GM12874 (cell line): Measurements from ENCODE around the gene IRF2.

Experiments
- TF ChIP-seq, protein P1 (sequence below): IDR thresholded peaks from 2 replicates; pipeline ENCODE4 v1.5.1; 2011; ENCODE audit warnings: low read depth, mild to moderate bottlenecking, control low read depth, low read length, moderate library complexity; ENCODE audit not compliant: insufficient read depth

Gene IRF2

DNA sequence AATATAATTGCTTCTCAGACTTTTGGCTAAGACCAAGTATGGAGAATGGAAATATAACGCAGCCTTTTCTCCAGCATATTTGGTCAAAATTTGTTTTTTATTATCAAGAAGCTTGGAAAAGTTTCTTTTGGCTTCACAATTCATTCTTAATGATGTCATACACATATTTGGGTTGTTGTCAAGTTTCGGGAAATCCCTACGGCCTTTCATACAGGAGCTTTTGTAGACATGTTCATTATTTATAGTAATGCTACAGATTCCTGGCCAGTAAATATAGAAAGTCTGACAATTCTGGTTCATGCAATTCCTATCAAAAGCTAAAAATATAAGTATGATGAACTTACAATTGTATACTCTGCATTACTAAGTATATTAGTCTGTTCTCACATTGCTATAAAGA is 112.9 kb downstream of the IRF2 start:
- TF ChIP-seq, protein P1, sequence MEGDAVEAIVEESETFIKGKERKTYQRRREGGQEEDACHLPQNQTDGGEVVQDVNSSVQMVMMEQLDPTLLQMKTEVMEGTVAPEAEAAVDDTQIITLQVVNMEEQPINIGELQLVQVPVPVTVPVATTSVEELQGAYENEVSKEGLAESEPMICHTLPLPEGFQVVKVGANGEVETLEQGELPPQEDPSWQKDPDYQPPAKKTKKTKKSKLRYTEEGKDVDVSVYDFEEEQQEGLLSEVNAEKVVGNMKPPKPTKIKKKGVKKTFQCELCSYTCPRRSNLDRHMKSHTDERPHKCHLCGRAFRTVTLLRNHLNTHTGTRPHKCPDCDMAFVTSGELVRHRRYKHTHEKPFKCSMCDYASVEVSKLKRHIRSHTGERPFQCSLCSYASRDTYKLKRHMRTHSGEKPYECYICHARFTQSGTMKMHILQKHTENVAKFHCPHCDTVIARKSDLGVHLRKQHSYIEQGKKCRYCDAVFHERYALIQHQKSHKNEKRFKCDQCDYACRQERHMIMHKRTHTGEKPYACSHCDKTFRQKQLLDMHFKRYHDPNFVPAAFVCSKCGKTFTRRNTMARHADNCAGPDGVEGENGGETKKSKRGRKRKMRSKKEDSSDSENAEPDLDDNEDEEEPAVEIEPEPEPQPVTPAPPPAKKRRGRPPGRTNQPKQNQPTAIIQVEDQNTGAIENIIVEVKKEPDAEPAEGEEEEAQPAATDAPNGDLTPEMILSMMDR: no peak

DNA sequence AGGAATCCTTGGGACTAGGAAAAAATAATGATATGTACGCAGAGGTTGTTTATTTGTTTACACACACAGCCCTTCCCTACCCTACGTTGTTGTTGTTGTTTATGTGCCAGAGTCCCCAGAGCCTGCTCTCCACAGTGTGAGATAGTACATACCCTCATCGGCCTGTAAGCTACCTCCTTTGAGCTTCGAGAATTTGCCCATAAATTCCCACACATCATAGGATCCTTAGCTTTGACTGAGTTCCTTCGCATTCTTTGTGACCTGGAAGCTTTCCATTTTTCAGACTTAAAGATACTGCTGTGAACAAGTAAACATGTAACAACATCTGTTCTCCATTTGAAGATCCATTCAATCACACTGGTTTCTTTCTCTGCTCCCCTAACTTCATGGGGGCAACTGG is 114.5 kb downstream of the IRF2 start:
- TF ChIP-seq, protein P1: no peak

DNA sequence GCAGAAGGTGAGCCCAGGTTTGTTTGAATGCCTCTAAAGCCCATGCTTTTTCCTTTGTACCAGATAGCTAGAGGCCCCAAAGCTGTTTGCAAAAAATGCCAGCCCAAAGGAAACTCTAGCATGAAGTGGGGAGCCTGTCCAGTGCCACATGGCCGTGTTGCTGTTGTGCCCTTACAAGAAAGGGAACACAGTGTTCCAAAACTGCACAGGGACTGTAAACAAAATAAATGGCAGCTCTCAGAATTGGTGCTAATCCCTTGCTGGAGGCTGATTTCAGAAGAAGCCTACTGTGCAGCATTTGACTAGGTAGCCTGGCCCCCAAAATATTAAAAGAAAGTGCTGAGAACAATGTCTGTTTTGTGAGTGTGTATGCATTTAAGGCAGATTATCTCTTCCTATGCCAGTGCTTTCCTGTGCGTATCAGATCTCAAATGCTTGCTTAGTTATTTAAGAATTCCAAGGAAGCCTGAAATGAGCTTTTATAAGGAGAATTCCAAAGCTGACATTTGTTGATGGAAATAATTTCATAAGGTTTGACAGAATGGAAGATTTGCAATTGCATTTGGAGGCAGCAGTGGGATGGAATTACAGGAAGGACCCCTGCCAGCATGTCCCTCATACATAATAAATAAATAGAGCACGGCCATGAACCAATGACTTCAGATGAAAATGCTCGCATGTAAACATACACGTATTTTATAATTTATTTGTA is 115.7 kb downstream of the IRF2 start:
- TF ChIP-seq, protein P1: no peak

DNA sequence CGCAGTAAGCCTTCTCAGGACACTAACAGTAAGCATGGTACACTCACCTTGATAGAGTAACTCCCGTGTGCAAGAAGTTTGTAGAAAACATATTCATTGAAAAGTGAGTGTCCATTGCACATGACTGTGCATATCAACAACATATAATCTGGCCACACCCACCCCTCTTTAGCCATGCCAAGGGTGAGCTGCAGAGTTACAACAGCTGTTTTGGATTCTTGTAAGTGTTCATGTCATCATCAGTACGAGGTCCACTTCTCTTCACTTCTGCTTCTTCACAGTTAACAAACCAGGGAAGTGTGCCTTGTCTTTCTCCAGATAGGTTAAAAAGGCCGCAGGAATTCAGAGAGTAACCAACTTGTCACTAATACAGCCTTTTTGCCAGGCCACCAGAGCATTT is 116.6 kb downstream of the IRF2 start:
- TF ChIP-seq, protein P1: no peak

DNA sequence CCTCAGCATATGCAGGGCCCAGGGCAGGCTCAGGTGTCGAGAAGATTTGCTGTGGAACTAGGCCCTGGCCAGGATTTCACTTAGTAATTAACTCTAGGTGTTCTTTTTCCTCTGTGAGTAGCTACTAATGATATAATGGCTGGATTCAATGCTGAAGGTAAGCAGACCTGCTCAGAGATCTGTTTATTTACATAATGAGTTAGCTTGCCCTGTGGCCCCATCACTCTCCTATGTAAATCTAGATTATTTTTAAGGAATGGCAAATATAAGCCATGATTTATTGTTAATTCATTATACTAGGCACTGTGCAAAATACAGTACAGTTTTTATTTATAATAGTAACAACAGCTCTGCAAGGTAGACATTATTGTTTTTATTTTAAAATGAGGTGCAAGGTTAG is 117.2 kb downstream of the IRF2 start:
- TF ChIP-seq, protein P1: no peak

DNA sequence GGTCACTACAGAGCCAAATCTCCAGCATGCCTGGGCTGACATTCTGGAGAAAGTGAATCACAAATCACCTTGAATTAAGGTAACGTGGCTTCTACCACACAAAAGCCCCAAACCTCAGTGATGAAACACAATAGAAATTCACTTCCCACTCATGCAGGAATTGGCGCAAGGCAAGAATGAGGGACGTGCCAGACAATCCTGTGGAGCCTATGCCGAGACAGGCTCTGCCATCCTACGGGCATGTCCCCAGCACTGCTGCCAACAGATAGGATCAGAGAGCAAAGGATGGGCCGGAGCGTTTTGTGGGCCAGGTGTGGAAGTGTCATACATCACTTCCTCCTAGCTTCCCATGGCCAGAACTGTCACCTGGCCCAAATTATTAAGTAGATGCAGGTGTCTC is 118.0 kb downstream of the IRF2 start:
- TF ChIP-seq, protein P1: no peak

DNA sequence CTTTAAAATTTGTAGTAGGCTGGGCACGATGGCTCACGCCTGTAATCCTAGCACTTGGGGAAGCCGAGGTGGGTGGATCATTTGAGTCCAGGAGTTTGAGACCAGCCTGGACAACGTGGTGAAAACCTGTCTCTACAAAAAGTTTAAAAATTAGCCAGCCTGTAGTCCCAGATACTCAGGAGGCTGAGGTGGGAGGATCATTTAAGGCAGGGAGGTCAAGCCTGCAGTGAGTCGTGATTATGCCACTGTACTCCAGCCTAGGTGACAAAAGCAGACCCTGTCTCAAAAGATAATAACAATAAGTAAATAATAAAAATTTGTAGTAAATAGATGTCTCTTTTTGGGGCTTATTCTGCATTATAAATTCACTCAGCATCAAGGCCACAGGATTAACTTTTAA is 118.5 kb downstream of the IRF2 start:
- TF ChIP-seq, protein P1: no peak

DNA sequence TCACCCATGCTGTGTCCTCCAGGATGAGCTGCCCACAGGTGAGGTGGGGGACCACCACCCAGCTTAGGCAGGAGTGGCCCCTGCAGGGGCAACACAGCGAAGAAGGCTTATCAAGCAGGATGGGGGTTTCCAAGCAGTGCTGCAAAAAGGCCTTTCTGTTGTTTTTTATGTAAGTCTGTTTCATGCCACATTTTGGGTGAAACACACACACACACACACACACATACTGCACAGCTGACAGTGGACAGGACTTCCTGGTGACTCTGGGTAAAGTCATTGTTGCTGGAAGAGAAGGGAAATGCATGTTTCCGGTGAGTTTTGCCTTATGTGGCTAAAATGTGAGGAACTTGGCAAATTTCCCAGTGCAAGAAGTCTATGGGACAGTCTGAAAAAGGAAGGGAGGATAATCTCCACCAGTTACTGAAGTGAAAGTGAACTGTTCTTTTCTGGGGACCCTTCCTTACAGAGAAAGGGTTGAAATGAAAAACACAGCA is 119.2 kb downstream of the IRF2 start:
- TF ChIP-seq, protein P1: no peak
